Hindlimb muscle (tissue), 1 donor: ENCODE results near the gene AUP1. TPM values are rescaled to one million over a fixed set of nuclear protein-coding genes. Genes with fewer than 3 reads are reported as not detected.

Source experiments
- DNase-seq: peaks from one replicate; pipeline ENCODE4 v3.0.0-alpha.2; 2013
- polyA plus RNA-seq: library from polyadenylated mRNA; unstranded; fragments of 120-200 nt; gene quantifications from one replicate; pipeline ENCODE4 v1.2.1, GENCODE V29; 2013; ENCODE audit not compliant: insufficient read length

AUP1 gene
- polyA plus RNA-seq, 1 donor = 65.8 TPM

DNA sequence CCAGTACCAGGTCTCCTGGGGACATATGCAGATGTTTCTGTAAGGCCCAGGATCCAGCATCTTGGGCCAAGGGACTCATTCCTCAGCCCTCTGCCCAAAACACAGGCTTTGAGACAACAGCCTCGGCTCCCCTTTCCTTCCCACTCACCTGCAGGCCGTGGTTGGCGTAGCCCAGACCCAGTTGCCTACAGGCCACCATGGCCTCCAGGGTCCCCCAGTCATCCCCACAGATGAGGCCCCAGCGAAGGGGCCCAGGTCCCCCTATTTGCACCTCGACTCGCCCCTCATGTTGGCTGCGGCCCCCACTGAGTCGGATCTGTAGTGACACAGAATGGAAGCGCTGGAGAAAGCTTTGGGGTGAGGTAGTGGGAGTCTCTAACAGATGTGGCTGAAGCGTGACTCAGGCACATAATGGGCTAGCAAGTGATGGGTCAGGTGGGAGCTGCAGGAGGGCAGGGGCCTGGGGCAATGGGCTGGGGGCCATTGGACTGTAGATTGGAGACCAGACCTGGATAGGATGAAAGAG is 6.0 kb upstream of the AUP1 start:
- DNase-seq = no peak

DNA sequence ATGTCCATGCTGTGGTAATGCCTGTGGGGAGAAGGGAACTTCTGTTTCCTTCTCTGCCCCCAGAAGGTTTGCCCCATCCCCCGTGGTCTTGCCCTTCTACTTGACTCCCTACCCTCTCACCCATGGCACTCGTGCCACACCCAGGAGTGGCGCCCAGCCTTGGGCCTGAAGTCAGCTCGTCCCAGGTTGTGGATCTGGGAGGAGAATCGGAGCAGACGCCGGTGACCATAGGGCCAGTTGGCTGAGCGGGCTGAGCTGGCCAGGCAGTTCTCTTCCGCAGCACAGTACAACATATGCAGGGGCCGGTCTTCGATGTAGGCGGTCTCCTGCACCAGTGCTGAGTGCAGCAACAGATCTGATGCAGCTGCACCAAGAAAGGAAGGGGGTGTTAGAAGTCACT is 4.9 kb upstream of the AUP1 start:
- no peak for DNase-seq

DNA sequence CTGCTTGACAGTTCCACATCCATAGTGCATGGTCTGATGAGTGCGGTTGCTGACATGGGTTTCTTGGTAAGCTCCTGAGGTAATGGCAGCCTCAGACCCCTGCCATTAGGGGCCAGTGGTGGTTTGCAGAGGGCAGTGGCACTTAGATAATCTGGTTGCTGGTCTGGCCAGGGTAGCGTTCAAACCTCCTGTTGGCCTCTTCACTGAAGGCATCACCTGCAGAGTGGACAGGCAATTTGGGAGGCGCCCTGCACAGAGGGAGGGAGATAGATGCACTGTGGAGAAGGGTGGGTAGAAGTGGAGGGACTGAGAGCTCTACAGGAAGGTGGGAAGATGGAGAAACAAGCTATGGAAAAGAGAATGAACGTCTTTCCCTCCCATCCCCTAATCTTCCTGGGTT is 4.0 kb upstream of the AUP1 start:
- no peak for DNase-seq

DNA sequence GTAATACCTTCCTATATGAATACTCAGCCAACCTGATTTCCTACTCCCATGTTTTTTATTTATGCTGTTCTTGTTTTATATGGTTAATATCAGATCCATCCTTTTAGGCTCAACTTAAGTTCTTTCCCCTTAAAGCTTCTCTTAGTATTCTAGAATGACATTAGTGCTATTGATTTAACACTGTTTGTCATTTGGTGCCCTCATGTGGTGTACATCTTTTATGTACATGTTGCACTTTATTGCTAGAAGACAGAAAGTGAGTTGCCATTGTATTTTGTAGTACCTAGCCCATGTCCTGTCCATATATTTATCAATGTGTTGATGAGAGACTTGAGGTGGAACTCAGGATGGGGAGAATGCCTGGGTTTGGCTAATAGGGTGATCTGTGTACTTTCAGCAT is 2.7 kb upstream of the AUP1 start:
- no peak for DNase-seq

DNA sequence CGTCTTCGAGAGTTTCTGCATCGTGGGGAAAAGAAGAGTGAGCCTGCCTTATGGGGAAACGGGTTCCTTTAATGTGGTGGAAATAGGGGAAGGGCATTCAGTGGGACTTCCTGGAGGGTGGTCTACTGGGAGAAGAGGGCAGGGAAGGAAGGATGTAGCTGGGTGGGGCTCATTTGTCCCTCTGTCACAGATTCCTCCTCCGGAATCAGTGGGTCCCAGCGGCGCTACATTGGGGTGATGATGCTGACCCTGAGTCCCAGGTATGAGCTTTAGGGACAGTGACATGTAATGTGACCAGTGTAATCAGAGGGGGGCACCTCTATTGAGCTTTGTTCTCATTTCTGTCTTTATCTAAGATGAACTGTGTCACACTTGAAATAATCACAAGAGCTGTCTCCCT is 2.2 kb upstream of the AUP1 start:
- no peak for DNase-seq

DNA sequence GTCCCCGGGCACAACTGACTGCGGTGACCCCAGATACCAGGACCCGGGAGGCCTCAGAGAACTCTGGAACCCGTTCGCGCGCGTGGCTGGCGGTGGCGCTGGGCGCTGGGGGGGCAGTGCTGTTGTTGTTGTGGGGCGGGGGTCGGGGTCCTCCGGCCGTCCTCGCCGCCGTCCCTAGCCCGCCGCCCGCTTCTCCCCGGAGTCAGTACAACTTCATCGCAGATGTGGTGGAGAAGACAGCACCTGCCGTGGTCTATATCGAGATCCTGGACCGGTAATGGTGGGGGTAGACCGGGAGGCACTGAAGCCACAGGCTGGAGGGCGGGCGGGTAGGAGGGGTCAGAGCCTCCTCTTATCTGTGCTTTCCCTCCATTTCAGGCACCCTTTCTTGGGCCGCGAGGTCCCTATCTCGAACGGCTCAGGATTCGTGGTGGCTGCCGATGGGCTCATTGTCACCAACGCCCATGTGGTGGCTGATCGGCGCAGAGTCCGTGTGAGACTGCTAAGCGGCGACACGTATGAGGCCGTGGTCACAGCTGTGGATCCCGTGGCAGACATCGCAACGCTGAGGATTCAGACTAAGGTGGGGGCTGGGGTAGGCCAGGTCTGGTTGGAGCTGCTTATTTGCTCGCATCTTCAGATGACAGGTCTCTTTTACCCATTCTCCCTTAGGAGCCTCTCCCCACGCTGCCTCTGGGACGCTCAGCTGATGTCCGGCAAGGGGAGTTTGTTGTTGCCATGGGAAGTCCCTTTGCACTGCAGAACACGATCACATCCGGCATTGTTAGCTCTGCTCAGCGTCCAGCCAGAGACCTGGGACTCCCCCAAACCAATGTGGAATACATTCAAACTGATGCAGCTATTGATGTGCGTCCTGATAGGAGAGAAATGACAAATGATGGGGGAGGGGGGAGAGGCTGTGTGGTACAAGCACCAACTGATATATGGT is 1.0 kb upstream of the AUP1 start:
- DNase-seq = no peak

DNA sequence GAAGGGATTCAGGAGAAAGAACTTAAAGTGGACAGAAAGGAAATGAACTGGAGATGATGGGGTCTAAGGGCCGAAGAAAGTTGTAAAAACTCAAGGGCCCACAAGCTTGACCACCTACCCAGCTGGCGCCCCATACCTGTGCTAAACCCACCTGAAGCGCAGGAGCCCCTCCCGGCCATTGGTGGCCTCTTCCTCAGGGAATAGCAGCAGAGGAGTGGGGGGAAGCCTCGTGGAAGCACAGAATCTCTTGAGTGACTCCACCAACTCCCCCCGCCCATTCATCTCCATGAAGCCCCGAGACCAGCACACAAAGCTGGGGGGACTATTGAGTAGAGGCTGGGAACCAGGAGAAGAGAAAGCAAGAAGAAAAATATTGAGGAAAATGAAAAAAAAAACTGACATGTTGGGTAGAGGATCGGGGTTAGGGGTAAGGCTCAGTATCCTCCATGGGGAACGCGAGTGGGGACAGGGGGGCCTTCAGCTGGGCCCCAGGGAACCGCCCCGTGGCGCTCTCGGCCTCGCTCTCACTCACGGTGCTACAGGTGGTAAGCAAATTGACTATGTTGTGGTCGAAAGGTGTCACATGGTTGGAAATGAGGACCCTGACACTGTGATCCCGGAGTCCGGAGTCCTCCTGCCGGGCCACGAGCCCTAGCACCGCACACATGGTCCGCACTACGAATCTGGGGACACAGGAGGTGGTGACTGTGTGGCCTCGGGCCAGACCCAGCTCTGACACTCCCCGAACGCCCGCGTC is 728 bp downstream of the AUP1 start:
- no peak for DNase-seq

DNA sequence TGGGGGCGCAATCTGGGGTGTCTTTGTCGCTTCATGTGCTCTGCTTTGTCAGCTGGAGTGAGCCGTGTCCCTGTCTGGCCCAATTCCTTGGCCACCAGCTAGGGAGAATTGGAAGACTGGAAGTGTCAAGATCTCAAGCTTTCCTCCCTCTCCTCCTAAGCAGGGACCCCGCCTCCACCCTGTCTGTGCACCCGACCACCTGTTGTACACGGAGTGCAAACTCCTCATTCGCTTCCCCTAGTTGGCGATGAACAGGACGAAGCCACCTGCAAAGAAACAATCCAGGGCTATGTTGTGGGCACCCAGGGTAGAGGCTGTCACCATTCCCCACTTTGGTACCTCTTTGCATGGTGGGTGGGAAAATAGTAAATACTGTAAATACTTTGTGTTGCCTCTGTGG is 1.8 kb downstream of the AUP1 start:
- no peak for DNase-seq

DNA sequence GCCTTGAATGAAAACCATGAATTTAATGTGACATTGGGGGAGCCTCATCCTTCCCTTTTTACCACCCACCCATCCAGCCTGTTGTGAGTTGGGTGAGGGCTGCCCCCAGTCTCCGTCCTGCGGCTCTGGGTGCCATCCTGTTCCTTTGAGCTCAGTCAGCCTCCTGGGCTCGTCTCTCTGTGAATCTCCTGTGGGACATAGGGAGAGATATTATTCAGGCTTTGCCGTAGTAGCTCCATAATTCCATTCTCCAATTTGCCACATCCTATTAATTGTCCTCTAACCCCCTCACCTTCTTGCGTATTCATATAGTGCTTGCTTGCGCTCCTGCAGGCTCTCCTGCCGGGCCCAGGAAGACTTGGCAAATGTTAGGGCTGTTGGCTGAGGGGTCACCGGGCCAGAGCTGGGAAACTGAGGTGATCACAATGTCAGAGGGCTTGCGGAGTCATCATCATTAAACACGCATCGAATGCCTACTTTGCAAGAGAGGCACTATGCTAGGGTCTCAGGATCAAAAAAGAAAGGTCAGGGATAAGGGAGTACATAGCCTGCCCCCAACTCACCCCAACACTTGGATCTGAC is 2.8 kb downstream of the AUP1 start:
- no peak for DNase-seq

DNA sequence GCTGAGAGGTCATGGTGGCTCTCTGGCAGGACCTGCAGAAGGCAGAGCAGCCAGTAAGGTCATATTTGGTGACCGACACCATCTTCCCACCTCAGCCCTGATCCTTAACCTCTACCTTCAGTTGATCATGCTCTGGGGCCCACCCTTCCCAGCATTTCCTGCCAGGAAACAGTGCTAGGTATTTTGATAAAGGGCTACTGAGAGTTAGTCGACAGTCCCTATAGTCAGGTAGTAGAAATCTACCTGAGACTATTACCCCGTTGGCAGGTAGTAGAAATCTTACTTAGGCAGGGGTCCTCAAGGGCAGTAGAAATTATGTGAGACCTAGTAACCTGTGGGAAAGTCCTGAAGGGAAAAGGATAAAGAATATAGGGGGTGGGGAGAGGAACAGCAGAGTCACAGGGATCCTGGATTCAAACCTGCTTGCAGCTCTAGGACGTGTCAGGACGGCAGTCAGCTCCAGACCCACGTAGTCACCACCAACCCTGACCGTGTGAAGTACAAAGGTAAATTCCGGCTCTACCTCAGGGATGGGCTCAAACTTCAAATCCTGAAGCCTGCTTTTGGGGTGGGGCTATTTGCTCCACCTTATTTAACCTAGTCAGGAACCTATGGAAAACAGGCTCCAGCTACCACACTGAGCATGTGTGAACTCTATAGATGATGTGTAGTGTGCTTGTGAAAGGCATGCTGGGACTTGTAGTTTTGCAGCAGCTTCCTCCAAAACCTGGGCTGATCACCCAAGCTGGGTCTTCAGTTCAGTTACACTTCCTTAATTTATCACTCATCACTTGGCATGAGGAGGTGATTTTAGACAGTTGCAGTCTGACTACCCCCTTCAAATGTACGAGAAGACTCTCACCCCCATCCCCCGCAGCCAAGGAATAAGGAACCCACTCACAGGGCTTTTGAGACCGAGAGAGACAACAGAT is 3.5 kb downstream of the AUP1 start, which contains the start of gene DQX1:
DQX1 (minus strand) TSS at position 515 of the 932 bp plus-strand sequence; CDS start at position 13, 502 bp downstream.
- no peak for DNase-seq

DNA sequence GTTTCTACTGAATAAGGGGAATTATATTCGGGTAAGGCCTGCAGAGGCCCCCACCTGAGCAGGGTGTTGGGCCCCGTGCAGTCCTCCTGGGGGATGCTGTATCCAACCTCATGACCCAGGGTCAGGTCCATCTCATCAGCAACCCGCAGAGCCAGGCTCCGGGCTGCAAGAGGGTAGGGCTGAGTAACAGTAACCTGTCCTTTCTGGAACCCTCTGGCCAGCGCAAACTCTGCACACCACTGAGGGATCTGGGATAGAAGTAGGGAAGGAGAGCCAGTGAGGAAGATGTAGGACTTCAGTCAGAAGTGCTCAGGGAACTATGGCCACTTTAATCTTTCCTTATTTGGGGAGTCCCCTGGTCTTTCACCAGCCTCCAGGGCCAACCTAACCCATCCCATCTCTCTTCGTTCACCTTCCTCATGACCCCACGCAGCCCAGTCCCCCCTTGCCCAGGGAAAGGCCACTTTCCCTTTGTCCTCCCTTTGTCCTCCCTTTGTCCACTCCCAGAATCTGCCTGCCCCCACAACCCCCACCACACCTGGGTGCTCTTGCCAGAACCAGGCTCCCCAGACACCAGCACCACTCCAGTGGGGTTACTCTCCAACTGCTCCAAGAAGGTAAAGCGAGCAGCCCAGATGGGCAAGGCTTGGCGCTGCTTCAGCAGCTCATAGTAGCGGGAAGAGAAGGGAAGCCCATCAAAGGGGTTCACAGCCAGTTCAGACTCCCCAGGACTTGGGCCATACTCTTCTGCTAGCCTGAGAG is 4.4 kb downstream of the AUP1 start:
- DNase-seq = no peak

DNA sequence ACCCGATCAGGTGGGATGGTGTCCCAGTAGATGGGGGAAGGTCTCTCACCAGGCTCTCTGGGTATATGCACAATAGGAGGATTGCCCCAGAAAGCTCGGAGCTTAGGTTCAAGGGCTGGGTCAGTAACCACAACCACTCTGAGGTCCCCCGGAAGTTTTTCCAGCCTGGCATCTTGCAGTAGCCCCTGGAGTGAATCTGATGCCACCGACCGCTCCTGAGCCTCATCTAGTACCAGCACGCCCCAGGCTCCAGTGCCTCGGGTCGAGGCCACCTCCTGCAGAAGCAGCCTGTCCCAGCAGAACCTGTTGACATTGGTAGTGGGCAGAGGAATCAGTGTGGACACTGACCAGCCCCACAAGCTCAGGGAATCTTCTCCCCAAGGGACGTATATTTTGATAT is 5.5 kb downstream of the AUP1 start:
- DNase-seq = no peak

DNA sequence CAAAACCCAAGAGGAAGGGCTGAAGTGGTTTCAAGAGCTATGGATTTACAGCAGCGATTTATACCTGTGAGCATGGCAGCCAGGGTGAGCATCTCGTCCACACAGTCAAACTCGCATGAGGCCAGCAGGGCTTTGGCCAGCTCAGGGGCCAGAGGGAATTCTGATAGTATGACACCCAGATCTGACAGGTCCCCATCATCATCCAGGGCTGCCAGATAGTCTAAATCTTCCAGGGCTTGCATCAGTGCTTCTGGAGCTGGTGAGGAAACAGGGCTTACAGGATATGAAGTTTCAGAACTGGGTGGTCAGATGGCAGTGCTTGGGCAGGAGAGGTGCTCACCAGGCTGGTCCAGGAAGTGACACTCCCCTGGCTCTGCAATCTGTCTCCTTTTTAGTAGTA is 7.0 kb downstream of the AUP1 start:
- no peak for DNase-seq

DNA sequence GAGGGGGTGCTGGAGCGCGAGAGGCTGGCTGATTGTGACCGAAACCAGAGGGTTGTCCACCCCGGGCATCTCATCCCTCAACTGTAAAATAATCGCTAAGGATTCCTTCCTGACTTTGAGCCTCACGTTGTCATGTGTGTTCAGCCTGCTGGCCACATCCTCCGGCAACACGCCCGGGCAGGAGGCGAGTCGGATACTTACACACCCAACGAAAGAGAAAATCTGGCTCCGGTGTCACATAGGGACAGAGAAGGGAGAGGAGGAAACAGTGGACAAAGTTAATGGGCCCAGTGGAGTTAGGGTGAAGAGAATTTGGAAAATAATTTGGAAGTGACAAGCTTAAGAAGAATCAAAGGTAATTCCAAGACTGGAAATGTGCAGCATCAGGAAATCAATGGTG is 12.9 kb downstream of the AUP1 start:
- DNase-seq = no peak

DNA sequence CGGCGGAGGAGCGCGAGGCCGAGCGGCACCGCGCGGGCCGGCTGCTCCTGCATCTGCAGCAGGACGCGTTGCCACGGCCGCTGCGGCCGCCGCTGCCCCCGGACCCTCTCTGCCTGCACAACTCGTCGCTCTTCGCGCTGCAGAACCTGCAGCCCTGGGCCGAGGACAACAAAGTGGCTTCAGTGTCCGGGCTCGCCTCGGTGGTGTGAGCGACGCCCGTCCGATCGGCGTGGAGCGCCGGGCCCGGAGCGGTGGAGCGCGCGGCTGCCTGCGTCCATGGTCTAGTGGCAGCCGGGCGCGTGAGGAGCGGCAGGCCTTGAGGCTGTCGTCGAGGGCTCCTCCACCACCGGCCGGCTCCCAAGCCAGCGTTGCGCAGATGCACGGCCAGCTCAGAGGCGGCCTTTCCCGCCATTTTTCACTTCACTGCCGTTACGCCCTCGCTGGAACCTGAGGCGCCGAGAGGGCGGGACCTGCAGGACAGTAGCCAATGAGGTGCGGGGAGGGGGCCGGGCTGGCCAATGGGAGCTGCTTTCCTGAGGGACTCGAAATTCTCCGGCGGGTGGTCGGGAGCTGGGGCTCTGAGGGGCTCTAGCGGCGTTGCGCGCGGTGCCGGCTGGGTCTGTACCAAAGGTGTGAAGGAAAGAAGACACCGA is 13.4 kb downstream of the AUP1 start:
- peak; percentile 56 for DNase-seq

DNA sequence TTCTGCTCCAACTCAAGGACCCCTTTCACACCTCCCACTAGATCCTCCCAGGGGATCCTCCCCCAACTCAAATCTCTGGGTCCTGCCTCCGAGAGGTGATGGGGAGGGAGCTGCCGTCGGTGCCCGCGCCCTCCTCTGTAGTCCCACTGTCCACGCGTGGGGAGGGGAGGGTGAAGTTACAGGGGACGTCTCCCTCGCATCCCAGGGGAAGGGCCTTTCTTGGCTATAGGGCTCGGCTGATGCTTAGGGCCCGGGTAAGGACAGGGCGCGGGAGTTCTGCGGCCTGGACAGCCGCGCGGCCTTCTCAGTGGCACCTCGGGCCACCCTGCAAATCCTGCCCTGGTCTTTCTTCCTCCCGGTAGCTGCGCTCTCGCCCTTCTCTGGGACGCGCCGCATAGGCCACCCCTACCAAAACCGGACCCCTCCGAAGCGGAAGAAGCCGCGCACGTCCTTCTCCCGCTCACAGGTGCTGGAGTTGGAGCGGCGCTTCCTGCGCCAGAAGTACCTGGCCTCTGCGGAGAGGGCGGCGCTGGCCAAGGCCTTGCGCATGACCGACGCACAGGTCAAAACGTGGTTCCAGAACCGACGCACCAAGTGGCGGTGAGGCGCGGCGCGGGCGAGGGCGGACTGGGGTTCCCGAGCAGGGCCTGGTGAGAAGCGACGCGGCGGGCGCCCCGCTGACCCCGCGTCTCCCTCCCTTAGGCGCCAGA is 14.1 kb downstream of the AUP1 start:
- DNase-seq = no peak

DNA sequence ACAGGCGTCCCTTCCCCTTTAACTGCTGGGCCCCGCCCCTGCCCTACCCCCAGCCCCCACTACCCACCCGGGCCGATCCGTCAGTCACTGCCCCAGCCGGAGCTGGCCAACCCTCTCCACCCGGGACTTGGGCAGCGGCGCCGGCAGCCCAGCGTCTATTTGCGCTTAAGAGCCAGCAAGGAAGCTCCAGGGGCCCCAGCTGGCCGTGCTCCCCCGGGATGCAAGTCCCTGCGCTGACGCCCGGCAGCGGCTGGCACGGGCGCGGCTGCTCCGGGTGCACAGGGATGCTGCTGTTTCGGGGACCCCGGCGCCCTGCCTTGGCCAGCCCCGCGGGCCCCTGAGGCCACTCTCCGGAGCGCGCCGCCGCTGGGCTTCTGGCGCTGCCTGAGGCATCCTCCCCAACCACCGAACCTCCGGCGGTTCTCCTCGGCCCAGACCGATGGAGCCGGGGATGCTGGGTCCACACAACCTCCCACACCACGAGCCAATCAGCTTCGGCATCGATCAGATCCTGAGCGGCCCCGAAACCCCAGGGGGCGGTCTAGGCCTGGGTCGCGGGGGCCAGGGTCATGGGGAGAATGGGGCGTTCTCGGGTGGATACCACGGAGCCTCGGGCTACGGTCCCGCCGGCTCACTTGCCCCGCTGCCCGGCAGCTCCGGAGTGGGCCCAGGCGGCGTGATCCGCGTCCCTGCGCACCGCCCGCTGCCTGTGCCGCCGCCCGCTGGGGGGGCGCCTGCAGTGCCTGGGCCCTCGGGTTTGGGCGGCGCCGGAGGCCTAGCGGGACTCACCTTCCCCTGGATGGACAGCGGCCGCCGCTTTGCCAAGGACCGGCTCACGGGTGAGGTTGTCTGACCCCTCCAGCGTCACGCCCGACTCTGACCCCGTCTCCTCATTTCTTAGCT is 14.9 kb downstream of the AUP1 start, which contains the start of gene TLX2:
TLX2 (plus strand) TSS at position 83 of the 903 bp plus-strand sequence; CDS start at position 440, 357 bp downstream.
- no peak for DNase-seq

DNA sequence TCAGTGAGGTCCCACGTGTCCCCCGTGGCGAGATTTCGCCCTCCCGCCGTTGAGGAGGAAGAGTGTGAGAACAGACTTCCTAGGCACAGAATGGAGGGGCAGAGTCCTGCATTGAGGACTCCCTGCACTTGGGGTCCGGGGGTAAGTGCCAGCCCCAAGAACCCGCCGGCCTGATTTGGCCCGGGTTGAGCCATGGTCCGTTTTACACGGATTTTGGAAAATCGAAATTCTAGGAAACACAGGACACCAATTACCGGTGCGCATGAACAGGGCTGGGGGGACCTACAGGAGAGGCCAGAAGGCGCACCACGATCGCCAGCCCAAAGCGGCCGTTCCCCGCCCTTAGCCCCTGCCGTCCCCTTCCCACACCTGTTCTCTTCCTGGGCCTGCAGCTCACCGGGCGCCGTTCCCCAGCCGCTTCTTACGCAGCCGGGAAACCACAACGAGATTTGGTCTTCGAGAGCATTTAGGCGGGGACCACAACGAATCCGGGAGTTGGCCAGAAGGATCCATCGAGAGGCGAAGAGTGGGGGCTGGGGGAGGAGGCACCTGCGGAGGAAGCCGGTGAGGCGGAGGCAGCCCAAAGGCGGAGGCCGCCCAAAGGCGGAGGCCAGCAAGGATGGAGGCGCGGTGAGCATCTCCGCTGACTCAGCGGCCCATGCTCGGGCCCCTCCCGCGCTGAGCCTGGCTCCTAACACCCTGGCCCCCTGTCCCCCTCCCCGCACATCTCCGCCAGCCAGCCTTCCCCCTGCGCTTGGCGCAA is 15.7 kb downstream of the AUP1 start:
- no peak for DNase-seq
